Right lobe of liver (tissue), 4 donors: ENCODE data around the gene TBL2.

Experiments
- POLR2A ChIP-seq: fragments of 450-650 bp; IDR thresholded peaks from one replicate; pipeline ENCODE4 v1.6.1; 2017; ENCODE audit warnings: antibody characterized with exemption, mild to moderate bottlenecking
- TF ChIP-seq, protein P1 (sequence below), 4 donors: fragments of 200-600 bp in 3 of 4; fragments of 450-650 bp in 1 of 4; IDR thresholded peaks; one replicate each; pipeline versions ENCODE4 v1.5.1 to v1.8.0; 2016 to 2022; ENCODE audit warnings: antibody characterized with exemption in 4 of 4, mild to moderate bottlenecking in 2 of 4
- donor health status: DM: no; HTN: no; CAD: no.
- donor health status: DM: no; HTN: no; CAD: no.
- donor health status: DM: no; HTN: yes; CAD: no.

DNA sequence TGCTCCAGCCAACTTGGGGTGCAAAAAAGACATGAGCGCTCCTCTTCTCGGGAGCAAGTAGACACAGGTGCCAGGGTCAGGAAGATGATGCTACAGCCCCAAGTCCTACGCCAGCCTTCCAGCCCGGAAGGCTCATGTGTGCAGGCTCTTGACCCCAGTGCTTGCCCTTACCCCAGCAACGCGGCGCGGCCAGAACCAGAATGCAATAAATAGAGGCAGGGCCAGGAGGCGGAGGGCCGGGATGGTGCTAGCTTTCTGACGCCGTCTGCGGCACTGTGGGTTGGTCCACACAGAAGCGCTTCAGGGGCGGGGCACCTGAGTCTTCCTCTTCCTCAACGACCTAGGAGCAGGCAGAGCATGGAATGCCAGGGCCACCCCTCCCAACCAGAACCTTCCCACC is 41.3 kb downstream of the TBL2 start:
- TF ChIP-seq, protein P1, sequence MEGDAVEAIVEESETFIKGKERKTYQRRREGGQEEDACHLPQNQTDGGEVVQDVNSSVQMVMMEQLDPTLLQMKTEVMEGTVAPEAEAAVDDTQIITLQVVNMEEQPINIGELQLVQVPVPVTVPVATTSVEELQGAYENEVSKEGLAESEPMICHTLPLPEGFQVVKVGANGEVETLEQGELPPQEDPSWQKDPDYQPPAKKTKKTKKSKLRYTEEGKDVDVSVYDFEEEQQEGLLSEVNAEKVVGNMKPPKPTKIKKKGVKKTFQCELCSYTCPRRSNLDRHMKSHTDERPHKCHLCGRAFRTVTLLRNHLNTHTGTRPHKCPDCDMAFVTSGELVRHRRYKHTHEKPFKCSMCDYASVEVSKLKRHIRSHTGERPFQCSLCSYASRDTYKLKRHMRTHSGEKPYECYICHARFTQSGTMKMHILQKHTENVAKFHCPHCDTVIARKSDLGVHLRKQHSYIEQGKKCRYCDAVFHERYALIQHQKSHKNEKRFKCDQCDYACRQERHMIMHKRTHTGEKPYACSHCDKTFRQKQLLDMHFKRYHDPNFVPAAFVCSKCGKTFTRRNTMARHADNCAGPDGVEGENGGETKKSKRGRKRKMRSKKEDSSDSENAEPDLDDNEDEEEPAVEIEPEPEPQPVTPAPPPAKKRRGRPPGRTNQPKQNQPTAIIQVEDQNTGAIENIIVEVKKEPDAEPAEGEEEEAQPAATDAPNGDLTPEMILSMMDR (IDR thresholded peaks at IDR 0.05): no peak
- TF ChIP-seq POLR2A: no peak
